Right lobe of liver (tissue), 6 donors: Measurements from ENCODE around the gene ST14. TPM values are rescaled to one million over a fixed set of nuclear protein-coding genes. Genes with fewer than 3 reads are reported as not detected.

Experiments used
- ATAC-seq, 4 donors: fragments of 200-7000 bp; cut with Tn5 transposase; one replicate each; pipeline ENCODE4 v1.9.1; 2020; ENCODE audit warnings: mild to moderate bottlenecking in 4 of 4, moderate library complexity in 4 of 4
- DNase-seq, 3 donors: peaks; one replicate each; pipeline ENCODE4 v3.0.0-alpha.2; 2020
- H3K27ac ChIP-seq, 3 donors: fragments of 200-600 bp; one replicate each; pipeline ENCODE4 v1.8.0; 2022
- H3K27me3 ChIP-seq, 2 donors: fragments of 200-600 bp; one replicate each; pipeline ENCODE4 v1.8.0; 2022
- H3K36me3 ChIP-seq, 4 donors: fragments of 200-600 bp; sonication (generic) in 1 of 4; one replicate each; pipeline versions ENCODE4 v1.5.1 to v1.8.0; 2017 to 2022; ENCODE audit warnings: control low read depth in 1 of 4
- H3K4me1 ChIP-seq, 4 donors: fragments of 200-600 bp; sonication (generic) in 1 of 4; one replicate each; pipeline versions ENCODE4 v1.5.1 to v1.8.0; 2017 to 2022; ENCODE audit warnings: control low read depth in 1 of 4
- H3K4me3 ChIP-seq, 3 donors: fragments of 200-600 bp; one replicate each; pipeline ENCODE4 v1.8.0; 2022
- H3K9me3 ChIP-seq, 4 donors: fragments of 200-600 bp; sonication (generic) in 1 of 4; one replicate each; pipeline versions ENCODE4 v1.5.1 to v1.8.0; 2017 to 2022; ENCODE audit warnings: control low read depth in 1 of 4
- CTCF ChIP-seq, 4 donors: fragments of 200-600 bp in 3 of 4; fragments of 450-650 bp in 1 of 4; IDR thresholded peaks; one replicate each; pipeline versions ENCODE4 v1.5.1 to v1.8.0; 2016 to 2022; ENCODE audit warnings: antibody characterized with exemption in 4 of 4, mild to moderate bottlenecking in 2 of 4
- POLR2A ChIP-seq: fragments of 450-650 bp; IDR thresholded peaks from one replicate; pipeline ENCODE4 v1.6.1; 2017; ENCODE audit warnings: antibody characterized with exemption, mild to moderate bottlenecking
- WGBS: methylation state at CpG from one replicate; pipeline ENCODE4 v1.1.6; 2018; ENCODE audit warnings: low coverage, low lambda C conversion rate; ENCODE audit not compliant: insufficient coverage; ENCODE audit errors: missing lambda C conversion rate; 5-methylcytosine and 5-hydroxymethylcytosine counted together
- intact Hi-C, 2 donors: fragments of 100-400 bp; cut with DNase I; formaldehyde crosslinking; loops; one replicate each; pipeline versions ENCODE4 v1.11.2 to v1.14.1; 2022
- total RNA-seq, 6 experiments: library from RNA; depleted of rRNA in 2 of 6; stranded (reverse); fragments of >200 nt in 2 of 6; fragmentation: NEBNext Ultra II Directional in 3 of 6; extraction: Animal tissue kit (Norgen Biotek cat#: 25700) in 3 of 6; gene quantifications; one replicate each; pipeline versions ENCODE4 v1.1.0 to v1.2.4, GENCODE V29; 2016 to 2023
- donor health status: DM: no; HTN: yes; CAD: no.
- donor health status: DM: no; HTN: no; CAD: no.
- donor health status: DM: no; HTN: no; CAD: no.
- donor health status: DM: no; HTN: yes; CAD: no.
- donor health status: DM: no; HTN: yes; CAD: no.

Gene ST14
- total RNA-seq, 6 experiments from 2014 or later = 2.5 to 16.7 (median 10.8) TPM

GRCh38 chr11:130124096-130124495 lies 35.5 kb upstream of the ST14 start:
- Histone ChIP-seq H3K4me1 (peaks cover 0 to 33% (median 14%) of the 10 kb centered on the region in 4 donors), H3K27ac (peak overlapping the region; percentile 9 to 74 (median 54)), H3K4me3 (no peak overlapping the region), H3K36me3 (peaks cover 0 to 34% (median 6%) of the 10 kb centered on the region in 4 donors), H3K27me3 (no peaks in the 10 kb centered on the region), H3K9me3 (no peaks in the 10 kb centered on the region)
- peak; percentile 94 to 97 (median 96) for ATAC-seq
- intact Hi-C loops = no loop called here
- TF ChIP-seq CTCF (IDR thresholded peaks at IDR 0.05) (no peak), POLR2A (no peak)
- 12% methylated on average over 4 of the region's 4 CpGs for WGBS
- DNase-seq = peak; percentile 85 to 92 (median 90)

- no peak for DNase-seq
- ATAC-seq = no peak
- Histone ChIP-seq H3K36me3 (peaks cover 0 to 49% (median 13%) of the 10 kb centered on the region in 4 donors), H3K9me3 (no peaks in the 10 kb centered on the region), H3K27me3 (no peaks in the 10 kb centered on the region), H3K27ac (no peak overlapping the region), H3K4me3 (no peak overlapping the region), H3K4me1 (peaks cover 0 to 21% (median 6%) of the 10 kb centered on the region in 4 donors)
- WGBS = 100% methylated on average over 2 of the region's 4 CpGs
- TF ChIP-seq CTCF (IDR thresholded peaks at IDR 0.05) (no peak), POLR2A (no peak)
- intact Hi-C loops = no loop called here
Observed at GRCh38 chr11:130125638-130126037, 33.9 kb upstream of the ST14 start.

- H3K9me3 ChIP-seq = no peaks in the 10 kb centered on the region
- 80% methylated on average over 5 of the region's 5 CpGs for WGBS
- no peak overlapping the region for H3K27ac ChIP-seq
- DNase-seq (no peak), ATAC-seq (no peak)
- intact Hi-C loops = no loop called here
- H3K36me3 ChIP-seq = peaks cover 0 to 57% (median 17%) of the 10 kb centered on the region in 4 donors
- H3K27me3 ChIP-seq = no peaks in the 10 kb centered on the region
- H3K4me3 ChIP-seq = no peak overlapping the region
- TF ChIP-seq CTCF (IDR thresholded peaks at IDR 0.05) = no peak
- no peak for TF ChIP-seq POLR2A
- peaks cover 0 to 20% (median 6%) of the 10 kb centered on the region in 4 donors for H3K4me1 ChIP-seq
Observed at GRCh38 chr11:130126516-130126915, 33.1 kb upstream of the ST14 start.

GRCh38 chr11:130127509-130127908 lies 32.1 kb upstream of the ST14 start:
- no peak for ATAC-seq
- intact Hi-C loops = no loop called here
- H3K9me3 ChIP-seq = no peaks in the 10 kb centered on the region
- WGBS = 88% methylated on average over 4 of the region's 4 CpGs
- peaks cover 0 to 20% (median 6%) of the 10 kb centered on the region in 4 donors for H3K4me1 ChIP-seq
- H3K27me3 ChIP-seq = no peaks in the 10 kb centered on the region
- no peak overlapping the region for H3K4me3 ChIP-seq
- H3K27ac ChIP-seq = no peak overlapping the region
- no peak for DNase-seq
- peaks cover 0 to 49% (median 16%) of the 10 kb centered on the region in 4 donors for H3K36me3 ChIP-seq
- TF ChIP-seq CTCF (IDR thresholded peaks at IDR 0.05) = no peak
- no peak for TF ChIP-seq POLR2A

GRCh38 chr11:130128626-130129025 lies 31.0 kb upstream of the ST14 start:
- ATAC-seq = no peak
- H3K27me3 ChIP-seq = no peaks in the 10 kb centered on the region
- no peak overlapping the region for H3K4me3 ChIP-seq
- DNase-seq = no peak
- peaks cover 0 to 14% (median 5%) of the 10 kb centered on the region in 4 donors for H3K4me1 ChIP-seq
- no CpG with 5 or more reads among the region's 2 CpGs for WGBS
- no peaks in the 10 kb centered on the region for H3K9me3 ChIP-seq
- no peak overlapping the region for H3K27ac ChIP-seq
- peaks cover 0 to 55% (median 16%) of the 10 kb centered on the region in 4 donors for H3K36me3 ChIP-seq
- intact Hi-C loops = no loop called here
- no peak for TF ChIP-seq CTCF (IDR thresholded peaks at IDR 0.05)
- no peak for TF ChIP-seq POLR2A
